ENCODE measurements around the gene RGS14. TPM values are rescaled to one million over a fixed set of nuclear protein-coding genes. Genes with fewer than 3 reads are reported as not detected.

Gene RGS14
- polyA plus RNA-seq, 4 donors, result 12.8 to 31.3 (median 20.6) TPM

- WGBS, 3 donors, result 91 to 93% (median 92%) methylated on average over 14 of the region's 14 CpGs
- FAIRE-seq (no peak), DNase-seq (no peak)
- peaks cover 0 to 2% (median 0%) of the 10 kb centered on the region in 3 donors for H3K4me1 ChIP-seq (ENCODE audit: control insufficient read depth in 3 of 3, insufficient read depth in 2 of 3, low read depth in 1 of 3, low read length in 2 of 3)
- no peak overlapping the region for H3K27ac ChIP-seq (ENCODE audit: low read depth in 1 of 3, low read length in 2 of 3)
- H3K36me3 ChIP-seq (ENCODE audit: control insufficient read depth in 3 of 3, insufficient read depth in 2 of 3, low read depth in 1 of 3, low read length in 3 of 3), result peaks cover 0 to 30% (median 0%) of the 10 kb centered on the region in 3 donors
- H3K4me3 ChIP-seq (ENCODE audit: low read depth in 1 of 3, low read length in 3 of 3), result no peak overlapping the region
- no peaks in the 10 kb centered on the region for H3K27me3 ChIP-seq (ENCODE audit: control insufficient read depth in 3 of 3, insufficient read depth in 3 of 3, low read length in 3 of 3)
- H3K9me3 ChIP-seq (ENCODE audit: control insufficient read depth in 2 of 2, insufficient read depth in 1 of 2, low read depth in 1 of 2, low read length in 1 of 2), result no peaks in the 10 kb centered on the region
These were observed 37.7 kb upstream of the RGS14 start for GRCh38 chr5:177319913-177320588.

- no peaks in the 10 kb centered on the region for H3K9me3 ChIP-seq (ENCODE audit: control insufficient read depth in 2 of 2, insufficient read depth in 1 of 2, low read depth in 1 of 2, low read length in 1 of 2)
- no peak overlapping the region for H3K27ac ChIP-seq (ENCODE audit: low read depth in 1 of 3, low read length in 2 of 3)
- H3K4me3 ChIP-seq (ENCODE audit: low read depth in 1 of 3, low read length in 3 of 3), result no peak overlapping the region
- DNase-seq (no peak), FAIRE-seq (no peak)
- no peaks in the 10 kb centered on the region for H3K27me3 ChIP-seq (ENCODE audit: control insufficient read depth in 3 of 3, insufficient read depth in 3 of 3, low read length in 3 of 3)
- peaks cover 0 to 24% (median 0%) of the 10 kb centered on the region in 3 donors for H3K36me3 ChIP-seq (ENCODE audit: control insufficient read depth in 3 of 3, insufficient read depth in 2 of 3, low read depth in 1 of 3, low read length in 3 of 3)
- WGBS, 3 donors, result 80 to 93% (median 92%) methylated on average over 7 of the region's 7 CpGs
- peaks cover 0 to 11% (median 0%) of the 10 kb centered on the region in 3 donors for H3K4me1 ChIP-seq (ENCODE audit: control insufficient read depth in 3 of 3, insufficient read depth in 2 of 3, low read depth in 1 of 3, low read length in 2 of 3)
These were observed 36.8 kb upstream of the RGS14 start for GRCh38 chr5:177320879-177321278.

GRCh38 chr5:177325868-177326381, 31.8 kb upstream of the RGS14 start:
- Histone ChIP-seq H3K36me3 (ENCODE audit: control insufficient read depth in 3 of 3, insufficient read depth in 2 of 3, low read depth in 1 of 3, low read length in 3 of 3) (peaks cover 0 to 29% (median 2%) of the 10 kb centered on the region in 3 donors), H3K27me3 (ENCODE audit: control insufficient read depth in 3 of 3, insufficient read depth in 3 of 3, low read length in 3 of 3) (no peaks in the 10 kb centered on the region), H3K4me1 (ENCODE audit: control insufficient read depth in 3 of 3, insufficient read depth in 2 of 3, low read depth in 1 of 3, low read length in 2 of 3) (peaks cover 0 to 21% (median 0%) of the 10 kb centered on the region in 3 donors), H3K9me3 (ENCODE audit: control insufficient read depth in 2 of 2, insufficient read depth in 1 of 2, low read depth in 1 of 2, low read length in 1 of 2) (no peaks in the 10 kb centered on the region), H3K4me3 (ENCODE audit: low read depth in 1 of 3, low read length in 3 of 3) (no peak overlapping the region), H3K27ac (ENCODE audit: low read depth in 1 of 3, low read length in 2 of 3) (peak overlapping the region in 1 of 3 donors; percentile 58)
- FAIRE-seq (no peak), DNase-seq (peak; percentile 69 to 80)
- 12 to 62% (median 38%) methylated on average over 1 of the region's 1 CpG for WGBS, 3 donors

GRCh38 chr5:177327539-177328522, 29.9 kb upstream of the RGS14 start:
- Histone ChIP-seq H3K36me3 (ENCODE audit: control insufficient read depth in 3 of 3, insufficient read depth in 2 of 3, low read depth in 1 of 3, low read length in 3 of 3) (peaks cover 2 to 46% (median 2%) of the 10 kb centered on the region in 3 donors), H3K4me1 (ENCODE audit: control insufficient read depth in 3 of 3, insufficient read depth in 2 of 3, low read depth in 1 of 3, low read length in 2 of 3) (peaks cover 0 to 21% (median 0%) of the 10 kb centered on the region in 3 donors), H3K27me3 (ENCODE audit: control insufficient read depth in 3 of 3, insufficient read depth in 3 of 3, low read length in 3 of 3) (no peaks in the 10 kb centered on the region), H3K27ac (ENCODE audit: low read depth in 1 of 3, low read length in 2 of 3) (peak overlapping the region in 2 of 3 donors; percentile 1 to 39), H3K9me3 (ENCODE audit: control insufficient read depth in 2 of 2, insufficient read depth in 1 of 2, low read depth in 1 of 2, low read length in 1 of 2) (no peaks in the 10 kb centered on the region), H3K4me3 (ENCODE audit: low read depth in 1 of 3, low read length in 3 of 3) (no peak overlapping the region)
- WGBS, 3 donors, result 74 to 84% (median 75%) methylated on average over 28 of the region's 28 CpGs
- DNase-seq (peak in 1 of 2 donors; percentile 25), FAIRE-seq (no peak)

GRCh38 chr5:177328545-177329231, 29.0 kb upstream of the RGS14 start:
- H3K4me3 ChIP-seq (ENCODE audit: low read depth in 1 of 3, low read length in 3 of 3), result no peak overlapping the region
- no peaks in the 10 kb centered on the region for H3K9me3 ChIP-seq (ENCODE audit: control insufficient read depth in 2 of 2, insufficient read depth in 1 of 2, low read depth in 1 of 2, low read length in 1 of 2)
- H3K27me3 ChIP-seq (ENCODE audit: control insufficient read depth in 3 of 3, insufficient read depth in 3 of 3, low read length in 3 of 3), result no peaks in the 10 kb centered on the region
- DNase-seq (no peak), FAIRE-seq (no peak)
- peaks cover 4 to 54% (median 9%) of the 10 kb centered on the region in 3 donors for H3K36me3 ChIP-seq (ENCODE audit: control insufficient read depth in 3 of 3, insufficient read depth in 2 of 3, low read depth in 1 of 3, low read length in 3 of 3)
- 87 to 93% (median 93%) methylated on average over 19 of the region's 19 CpGs for WGBS, 3 donors
- peaks cover 0 to 21% (median 0%) of the 10 kb centered on the region in 3 donors for H3K4me1 ChIP-seq (ENCODE audit: control insufficient read depth in 3 of 3, insufficient read depth in 2 of 3, low read depth in 1 of 3, low read length in 2 of 3)
- H3K27ac ChIP-seq (ENCODE audit: low read depth in 1 of 3, low read length in 2 of 3), result no peak overlapping the region

- no peaks in the 10 kb centered on the region for H3K27me3 ChIP-seq (ENCODE audit: control insufficient read depth in 3 of 3, insufficient read depth in 3 of 3, low read length in 3 of 3)
- H3K4me3 ChIP-seq (ENCODE audit: low read depth in 1 of 3, low read length in 3 of 3), result no peak overlapping the region
- H3K36me3 ChIP-seq (ENCODE audit: control insufficient read depth in 3 of 3, insufficient read depth in 2 of 3, low read depth in 1 of 3, low read length in 3 of 3), result peaks cover 7 to 64% (median 15%) of the 10 kb centered on the region in 3 donors
- peaks cover 0 to 20% (median 0%) of the 10 kb centered on the region in 3 donors for H3K4me1 ChIP-seq (ENCODE audit: control insufficient read depth in 3 of 3, insufficient read depth in 2 of 3, low read depth in 1 of 3, low read length in 2 of 3)
- H3K27ac ChIP-seq (ENCODE audit: low read depth in 1 of 3, low read length in 2 of 3), result no peak overlapping the region
- no peaks in the 10 kb centered on the region for H3K9me3 ChIP-seq (ENCODE audit: control insufficient read depth in 2 of 2, insufficient read depth in 1 of 2, low read depth in 1 of 2, low read length in 1 of 2)
- DNase-seq (no peak), FAIRE-seq (no peak)
- 83 to 86% (median 83%) methylated on average over 6 of the region's 6 CpGs for WGBS, 3 donors
These were observed 27.8 kb upstream of the RGS14 start for GRCh38 chr5:177329883-177330282.

GRCh38 chr5:177330991-177331842, 26.5 kb upstream of the RGS14 start:
- H3K4me3 ChIP-seq (ENCODE audit: low read depth in 1 of 3, low read length in 3 of 3), result no peak overlapping the region
- DNase-seq (no peak), FAIRE-seq (no peak)
- H3K27ac ChIP-seq (ENCODE audit: low read depth in 1 of 3, low read length in 2 of 3), result no peak overlapping the region
- no peaks in the 10 kb centered on the region for H3K27me3 ChIP-seq (ENCODE audit: control insufficient read depth in 3 of 3, insufficient read depth in 3 of 3, low read length in 3 of 3)
- WGBS, 3 donors, result 78 to 84% (median 83%) methylated on average over 24 to 27 of the region's 27 CpGs
- peaks cover 10 to 77% (median 15%) of the 10 kb centered on the region in 3 donors for H3K36me3 ChIP-seq (ENCODE audit: control insufficient read depth in 3 of 3, insufficient read depth in 2 of 3, low read depth in 1 of 3, low read length in 3 of 3)
- H3K9me3 ChIP-seq (ENCODE audit: control insufficient read depth in 2 of 2, insufficient read depth in 1 of 2, low read depth in 1 of 2, low read length in 1 of 2), result no peaks in the 10 kb centered on the region
- peaks cover 0 to 10% (median 0%) of the 10 kb centered on the region in 3 donors for H3K4me1 ChIP-seq (ENCODE audit: control insufficient read depth in 3 of 3, insufficient read depth in 2 of 3, low read depth in 1 of 3, low read length in 2 of 3)

All from small intestine (tissue), 7 donors.